NCI-H128 (cell line): ENCODE results near the gene GCN1.
"Not testable (repeated sequence)": the region's sequence is repeated elsewhere in the genome, so short reads cannot be mapped to it uniquely, and the experiment has no call there.

Experiments
- DNase-seq: peaks from one replicate; lab custom pipeline; 2025; ENCODE audit not compliant: unreplicated experiment; lab: John Stamatoyannopoulos, UW

Gene GCN1

DNA sequence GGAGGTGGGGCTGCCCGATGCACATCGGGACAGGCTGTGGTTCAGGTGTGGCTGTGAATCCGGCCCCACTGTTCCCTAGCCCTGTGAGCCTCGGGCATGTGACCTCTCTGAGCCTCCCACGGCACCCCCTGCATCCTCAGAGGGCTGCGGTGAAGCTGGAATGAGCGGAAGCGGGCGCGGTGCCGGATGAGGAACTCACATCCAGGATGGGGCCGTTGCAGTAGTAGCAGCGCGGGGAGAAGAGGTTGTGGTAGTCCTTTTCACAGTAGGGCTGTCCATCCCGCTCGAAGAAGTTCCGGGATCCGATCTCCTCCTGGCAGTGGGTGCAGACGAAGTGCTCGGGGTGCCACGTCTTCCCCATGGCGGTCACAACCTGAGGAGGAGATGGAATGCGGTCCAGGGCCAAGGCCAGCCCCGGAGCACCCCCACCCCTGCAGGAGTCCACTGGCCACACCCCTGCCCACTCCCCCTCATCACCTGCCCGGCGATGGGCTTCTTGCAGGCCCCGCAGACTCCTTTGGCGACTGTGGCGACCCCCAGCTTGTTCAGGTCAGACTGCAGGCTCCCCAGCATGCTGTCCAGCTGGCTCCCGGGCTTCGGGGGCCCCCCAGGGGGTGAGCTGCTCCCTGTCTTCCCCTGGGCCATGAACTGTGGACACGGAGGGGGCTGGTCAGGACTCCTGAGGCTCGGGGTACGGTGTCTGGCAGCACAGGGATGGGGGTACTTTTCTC is 20.3 kb upstream of the GCN1 start:
- no peak for DNase-seq

DNA sequence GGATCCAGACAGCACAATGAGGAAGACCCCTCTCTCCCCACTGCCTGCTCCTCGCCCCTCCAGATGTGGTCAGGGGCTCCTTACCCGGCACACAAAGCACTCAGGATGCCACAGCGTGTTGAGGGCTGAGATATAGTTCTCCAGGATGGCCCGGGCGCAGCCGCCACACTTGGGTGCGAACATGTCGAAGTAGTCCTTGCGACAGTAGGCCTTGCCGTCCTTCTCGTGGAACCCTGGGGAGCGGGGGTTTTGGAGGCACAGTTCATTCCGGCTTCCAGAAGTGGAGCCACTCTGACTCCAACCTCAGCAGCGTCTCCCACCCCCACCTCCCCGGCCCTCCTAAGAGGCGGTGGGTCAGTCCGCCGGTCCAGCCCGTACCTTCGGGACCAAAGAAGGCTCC is 19.2 kb upstream of the GCN1 start:
- DNase-seq: no peak

DNA sequence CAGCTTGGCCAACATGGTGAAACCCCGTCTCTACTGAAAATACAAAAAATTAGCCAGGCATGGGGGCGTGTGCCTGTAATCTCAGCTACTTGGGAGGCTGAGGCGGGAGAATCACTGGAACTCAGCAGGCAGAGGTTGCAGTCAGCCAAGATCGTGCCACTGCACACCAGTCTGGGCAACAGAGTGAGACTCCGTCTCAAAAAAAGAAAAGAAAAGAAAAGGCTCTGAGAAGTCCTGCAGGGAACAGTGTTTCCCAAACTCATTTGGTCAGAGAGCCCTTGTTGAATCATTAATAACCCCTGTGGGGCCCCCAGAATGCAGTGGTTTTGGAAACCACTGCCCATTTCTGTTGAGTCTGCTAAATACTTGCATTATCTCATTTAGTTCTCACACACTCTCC is 18.7 kb upstream of the GCN1 start:
- DNase-seq: not testable (repeated sequence)

DNA sequence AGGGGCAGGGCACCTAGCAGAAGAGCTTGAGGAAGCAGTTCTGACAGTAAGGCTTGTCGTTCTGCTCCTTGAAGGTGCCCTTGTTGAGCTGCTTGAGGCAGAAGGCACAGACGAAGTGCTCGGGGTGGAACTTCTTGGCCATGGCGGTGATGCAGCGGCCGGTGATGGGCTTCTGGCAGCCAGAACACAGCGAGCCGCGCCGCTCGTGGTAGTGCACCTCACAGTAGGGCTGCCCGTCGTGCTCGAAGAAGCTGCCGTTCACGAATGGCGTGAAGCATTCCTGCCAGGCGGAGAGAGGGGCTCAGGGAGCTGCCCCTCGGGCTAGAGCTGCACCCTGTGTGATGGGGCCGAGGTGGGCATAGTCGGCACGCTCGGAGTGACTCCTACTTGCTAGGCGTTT is 17.8 kb upstream of the GCN1 start:
- no peak for DNase-seq

DNA sequence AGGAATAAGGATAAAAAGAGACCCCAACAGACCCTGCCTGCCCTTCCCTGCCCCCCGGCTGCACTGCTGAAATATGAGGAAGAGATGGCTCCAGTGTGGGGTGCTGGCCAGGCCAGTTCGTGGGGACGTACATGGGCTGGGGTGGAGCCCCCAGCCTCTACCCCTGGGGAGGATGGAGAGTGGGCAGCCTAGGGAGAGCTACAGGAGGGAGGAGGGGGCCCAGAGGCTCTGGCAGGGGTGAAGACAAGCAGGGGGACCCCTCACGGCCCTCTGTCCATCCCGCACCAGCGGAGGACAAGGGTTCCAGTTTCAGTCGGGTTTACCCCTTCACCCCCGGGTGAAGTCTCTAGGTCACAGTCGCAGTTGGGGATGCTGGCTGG is 17.4 kb upstream of the GCN1 start:
- DNase-seq: no peak

DNA sequence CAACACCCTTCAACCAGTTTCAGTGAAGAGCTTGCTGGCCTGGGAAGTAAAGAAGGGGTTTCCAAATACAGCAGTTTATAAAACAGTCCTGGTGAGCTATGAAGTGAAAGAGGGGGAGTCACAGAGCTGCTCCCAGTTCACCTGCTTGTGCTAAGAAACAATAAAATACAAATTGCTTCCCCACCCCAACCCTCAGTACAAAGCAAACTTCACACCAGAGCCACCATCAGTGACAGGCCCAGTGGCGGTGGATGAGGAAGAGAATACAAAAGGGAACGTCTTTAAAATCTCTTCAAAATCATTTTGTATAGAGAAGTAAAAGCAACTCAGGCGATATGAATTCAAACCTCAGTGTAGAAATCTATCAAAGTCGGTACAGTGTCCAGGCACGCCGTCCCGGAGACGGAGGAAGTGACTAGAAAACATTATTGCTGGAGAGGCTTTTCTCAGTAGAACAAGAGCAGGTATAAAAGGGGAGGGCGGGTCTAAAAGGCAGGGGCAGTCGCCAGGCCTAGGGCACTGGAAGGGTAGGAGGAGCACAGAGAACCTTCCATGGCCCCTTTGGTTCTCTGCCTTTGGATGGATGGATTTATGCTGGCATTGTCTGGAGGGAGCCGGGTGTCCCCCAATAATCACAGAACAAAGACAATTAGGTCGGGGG is 16.9 kb upstream of the GCN1 start:
- DNase-seq: no peak

DNA sequence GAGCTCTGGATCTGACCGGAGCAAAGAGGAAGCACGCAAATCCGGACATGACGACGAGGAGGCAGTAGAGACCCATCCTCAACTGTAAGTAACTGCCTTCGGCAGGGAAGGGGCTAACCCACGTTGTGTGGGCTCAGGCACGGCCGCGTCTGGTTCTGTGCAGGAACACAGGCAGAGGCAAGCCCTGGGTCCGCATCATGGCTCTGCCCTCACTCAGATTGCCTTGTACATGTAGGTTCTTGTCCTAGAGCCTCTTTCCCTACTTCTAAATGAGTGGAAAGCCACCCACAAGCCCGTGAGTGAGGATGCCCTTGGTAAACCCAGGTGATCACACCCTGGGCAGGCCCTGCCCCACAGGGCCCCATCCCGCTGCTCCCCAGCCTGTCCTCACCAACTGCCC is 15.3 kb upstream of the GCN1 start:
- no peak for DNase-seq

DNA sequence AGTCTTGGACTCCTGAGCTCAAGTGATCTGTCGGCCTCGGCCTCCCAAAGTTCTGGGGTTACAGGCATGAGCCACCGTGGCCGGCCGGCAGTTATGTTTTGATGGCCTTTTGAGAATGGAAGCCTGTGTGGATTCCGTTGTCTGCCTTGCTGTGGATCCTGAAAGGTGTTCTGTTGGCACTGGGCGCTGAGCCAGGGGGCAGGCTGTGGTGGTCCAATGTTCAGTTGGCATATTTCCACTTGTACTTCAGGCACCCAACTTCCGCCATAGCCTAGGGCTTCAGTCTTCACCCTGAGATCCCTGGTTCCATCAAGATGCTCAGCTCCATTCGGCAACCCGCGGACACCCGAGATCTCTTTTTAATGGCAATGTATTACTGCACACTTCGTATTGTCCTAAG is 12.7 kb upstream of the GCN1 start:
- no peak for DNase-seq

DNA sequence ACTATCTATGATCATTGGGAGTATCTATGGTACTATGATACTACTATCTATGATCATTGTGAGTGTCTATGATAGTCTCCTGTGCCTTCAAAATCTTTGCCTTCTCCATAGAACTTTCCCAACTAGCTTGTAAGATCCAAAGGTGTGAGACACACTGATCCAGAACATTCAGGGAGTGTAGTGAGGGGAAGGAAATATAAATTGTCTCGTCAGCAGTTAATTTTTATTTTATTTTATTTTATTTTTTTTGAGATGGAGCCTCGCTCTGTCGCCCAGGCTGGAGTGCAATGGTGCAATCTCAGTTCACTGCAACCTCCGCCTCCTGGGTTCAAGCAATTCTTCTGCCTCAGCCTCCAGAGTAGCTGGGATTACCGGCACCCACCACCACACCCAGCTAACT is 12.3 kb upstream of the GCN1 start:
- not testable (repeated sequence) for DNase-seq

DNA sequence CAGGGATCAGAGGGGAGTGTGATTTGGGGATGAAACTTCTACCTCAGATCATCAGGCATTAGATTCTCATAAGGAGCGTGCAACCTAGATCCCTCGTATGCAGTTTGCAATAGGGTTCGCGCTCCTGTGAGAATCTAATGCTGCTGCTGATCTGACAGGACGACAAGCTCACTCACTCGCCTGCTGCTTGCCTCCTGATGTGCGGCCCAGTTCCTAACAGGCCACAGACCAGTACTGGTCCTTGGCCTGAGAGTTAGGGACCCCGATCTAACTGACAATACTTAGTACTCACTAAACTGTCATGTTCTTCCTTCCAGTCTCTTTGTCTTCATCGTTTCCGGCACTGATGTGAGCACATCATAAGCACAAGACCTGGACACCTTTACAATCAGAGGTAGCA is 11.7 kb upstream of the GCN1 start:
- DNase-seq: no peak

DNA sequence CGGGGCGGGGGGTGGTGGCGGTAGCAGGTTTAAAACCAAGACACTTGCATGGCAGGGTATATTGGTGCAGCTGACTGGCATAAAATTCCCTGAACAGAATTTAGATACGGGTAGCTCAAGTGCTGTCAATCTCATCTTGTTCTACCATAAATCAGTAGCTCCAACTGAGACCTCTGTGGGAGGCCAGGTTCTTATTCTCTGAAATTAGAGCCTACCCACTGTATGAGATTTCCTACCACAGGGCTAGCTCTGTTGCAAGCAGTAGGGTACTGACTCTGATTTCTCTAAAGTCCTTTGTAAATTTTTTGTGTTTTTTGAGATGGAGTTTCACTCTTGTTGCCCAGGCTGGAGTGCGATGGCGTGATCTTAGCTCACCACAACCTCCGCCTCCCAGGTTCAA is 9.7 kb upstream of the GCN1 start:
- DNase-seq: no peak

DNA sequence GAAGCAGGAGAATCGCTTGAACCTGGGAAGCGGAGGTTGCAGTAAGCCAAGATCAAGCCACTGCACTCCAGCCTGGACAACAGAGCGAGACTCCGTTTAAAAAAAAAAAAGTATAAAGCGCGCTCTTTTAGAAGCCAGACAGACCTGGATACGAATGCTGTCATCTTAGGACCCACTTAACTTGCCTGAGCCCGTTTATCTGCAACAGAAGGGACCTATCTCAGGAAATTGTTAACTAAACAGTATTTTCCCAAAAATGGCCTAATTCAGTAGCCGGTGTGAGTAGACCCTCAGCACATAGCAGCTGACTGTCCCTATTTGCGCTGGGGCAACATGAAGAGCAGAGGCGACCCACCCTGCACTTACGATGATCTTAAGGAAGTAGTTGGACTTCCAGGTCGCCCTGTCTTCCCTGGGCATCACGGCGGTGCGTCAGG is 5.9 kb upstream of the GCN1 start:
- DNase-seq: no peak

DNA sequence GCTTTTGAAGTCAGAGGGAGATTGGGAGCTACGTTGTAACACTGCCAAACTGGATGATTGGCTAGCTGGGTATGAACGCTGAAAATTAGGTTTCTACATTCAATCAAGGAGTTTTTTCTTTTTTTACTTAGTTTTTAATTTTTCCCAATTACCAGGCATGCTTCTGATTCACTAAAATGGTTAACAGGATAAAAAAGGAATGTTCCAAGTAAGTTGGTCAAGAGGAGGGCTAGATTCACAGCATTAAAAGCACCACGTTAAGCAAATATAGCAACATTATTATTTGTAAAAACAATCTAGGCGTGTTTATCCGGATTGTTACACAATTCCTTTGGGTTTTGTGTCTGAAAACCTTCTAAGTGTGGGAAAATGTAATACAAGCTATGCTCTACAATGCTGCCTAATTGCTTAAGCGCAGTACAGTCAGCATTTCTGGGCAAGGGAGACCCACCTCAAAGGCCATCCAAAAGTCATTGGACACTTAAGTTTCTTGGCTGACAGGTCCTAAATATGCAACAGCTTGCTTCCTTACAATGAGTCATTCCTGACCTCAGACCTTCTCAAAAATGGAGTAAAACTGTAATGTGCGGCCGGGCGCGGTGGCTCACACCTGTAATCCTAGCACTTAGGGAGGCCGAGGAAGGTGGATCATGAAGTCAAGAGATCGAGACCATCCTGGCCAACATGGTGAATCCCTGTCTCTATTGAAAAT is 5.2 kb upstream of the GCN1 start:
- no peak for DNase-seq

DNA sequence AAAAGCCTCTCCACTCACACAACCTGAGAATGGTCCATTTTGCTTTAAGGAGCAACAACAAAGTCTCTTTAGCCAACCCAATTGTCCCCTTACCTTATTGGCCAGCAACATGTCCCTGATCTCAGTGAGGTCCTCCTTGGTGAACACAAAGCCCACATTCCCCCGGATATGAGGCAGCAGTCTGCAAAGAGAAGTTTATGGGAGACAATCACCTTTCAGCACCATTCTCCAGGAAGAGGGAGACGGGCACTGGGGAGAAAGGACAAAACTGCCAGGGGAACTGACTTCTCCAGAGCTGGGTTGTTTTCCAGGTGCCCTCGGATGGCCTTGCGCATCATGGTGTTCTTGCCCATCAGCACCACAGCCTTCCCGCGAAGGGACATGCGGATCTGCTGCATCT is 4.5 kb upstream of the GCN1 start:
- no peak for DNase-seq

DNA sequence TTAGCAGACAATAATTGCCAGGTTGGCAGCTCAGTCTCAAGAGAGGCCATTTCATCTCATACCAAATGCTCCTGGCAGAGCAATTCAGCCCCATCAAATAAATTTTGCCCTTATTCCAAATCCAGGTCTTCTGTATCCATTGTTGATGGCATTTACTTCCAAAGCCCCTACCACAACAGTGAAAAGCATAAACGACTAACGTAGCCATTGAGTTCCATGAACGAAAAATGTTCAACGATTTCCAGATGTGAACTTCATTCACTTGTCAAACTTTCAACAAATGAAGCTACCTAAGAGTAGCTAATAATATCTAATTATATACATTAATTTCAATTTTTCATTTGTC is 3.0 kb upstream of the GCN1 start:
- DNase-seq: no peak

DNA sequence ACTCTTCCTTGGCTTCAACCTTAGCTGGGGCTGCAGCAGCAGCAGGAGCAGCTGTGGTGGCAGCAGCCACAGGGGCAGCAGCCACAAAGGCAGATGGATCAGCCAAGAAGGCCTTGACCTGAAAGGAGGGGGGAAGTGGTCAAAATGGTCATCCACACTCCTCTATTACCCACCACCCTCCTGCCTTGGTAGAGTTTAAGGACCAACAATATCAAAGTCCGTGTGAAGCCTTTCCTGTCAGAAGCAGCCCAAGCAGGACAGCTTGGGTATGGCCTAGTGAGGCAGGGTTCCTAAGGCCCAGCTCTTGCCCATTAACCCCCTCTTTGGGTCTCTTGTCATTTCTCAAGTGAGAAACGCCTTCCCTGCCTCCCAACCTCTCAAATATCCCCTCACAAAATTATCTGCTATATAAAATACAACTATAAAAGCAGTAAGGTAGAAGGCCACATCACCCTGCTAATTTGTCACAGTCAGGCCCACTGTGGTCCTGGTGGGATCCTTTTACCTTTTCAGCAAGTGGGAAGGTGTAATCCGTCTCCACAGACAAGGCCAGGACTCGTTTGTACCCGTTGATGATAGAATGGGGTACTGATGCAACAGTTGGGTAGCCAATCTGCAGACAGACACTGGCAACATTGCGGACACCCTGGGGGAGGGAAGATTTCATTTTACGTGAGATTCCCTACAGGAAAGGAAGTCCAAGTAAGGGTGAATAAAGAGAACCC is 2.5 kb upstream of the GCN1 start:
- DNase-seq: not testable (repeated sequence)

DNA sequence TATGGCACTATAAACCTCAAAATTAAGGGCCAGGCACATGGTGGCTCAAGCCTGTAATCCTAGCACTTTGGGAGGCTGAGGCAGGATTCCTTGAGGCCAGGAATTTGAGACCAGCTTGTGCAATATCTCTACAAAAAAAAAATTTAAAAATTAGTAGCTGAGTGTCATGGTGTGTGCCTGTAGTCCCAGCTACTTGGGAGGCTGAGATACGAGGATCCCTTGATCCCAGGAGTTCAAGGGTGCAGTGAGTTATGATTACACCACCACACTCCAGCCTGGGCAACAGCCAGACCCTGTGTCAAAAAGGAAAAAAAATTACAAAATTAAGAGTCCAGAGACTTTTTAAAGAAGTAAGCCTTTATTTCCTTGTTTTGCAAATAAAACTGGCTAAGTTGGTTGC is 1.8 kb upstream of the GCN1 start:
- no peak for DNase-seq

DNA sequence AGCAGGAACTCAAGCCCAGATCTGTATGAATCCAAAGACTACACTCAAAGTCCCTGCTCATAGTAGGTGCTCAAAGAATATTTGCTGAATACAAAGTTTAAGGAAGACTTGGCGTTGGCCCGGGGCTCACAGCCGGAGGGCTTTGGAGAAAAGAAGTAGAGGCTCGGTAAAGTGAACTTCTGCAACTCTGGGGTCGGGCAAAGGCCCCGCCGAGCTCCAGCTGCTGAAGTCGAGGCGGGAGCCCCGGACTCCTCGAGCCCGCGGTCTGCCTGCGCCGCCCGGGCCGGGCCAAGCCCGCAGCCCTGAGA is 335 bp downstream of the GCN1 start:
- DNase-seq: no peak

DNA sequence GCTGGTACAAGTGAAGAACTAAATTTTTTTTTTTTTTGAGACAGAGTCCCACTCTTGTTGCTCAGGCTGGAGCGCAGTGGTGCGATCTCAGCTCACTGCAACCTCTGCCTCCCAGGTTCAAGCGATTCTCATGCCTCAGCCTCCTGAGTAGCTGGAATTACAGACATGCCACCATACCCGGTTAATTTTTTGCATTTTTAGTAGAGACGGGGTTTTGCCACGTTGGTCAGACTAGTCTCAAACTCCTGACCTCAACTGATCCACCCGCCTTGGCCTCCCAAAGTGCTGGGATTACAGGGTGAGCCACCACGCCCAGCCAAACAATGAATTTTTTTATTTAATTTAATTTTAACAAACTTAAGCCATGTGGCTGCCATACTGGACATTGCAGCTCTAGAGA is 1.2 kb downstream of the GCN1 start:
- not testable (repeated sequence) for DNase-seq

DNA sequence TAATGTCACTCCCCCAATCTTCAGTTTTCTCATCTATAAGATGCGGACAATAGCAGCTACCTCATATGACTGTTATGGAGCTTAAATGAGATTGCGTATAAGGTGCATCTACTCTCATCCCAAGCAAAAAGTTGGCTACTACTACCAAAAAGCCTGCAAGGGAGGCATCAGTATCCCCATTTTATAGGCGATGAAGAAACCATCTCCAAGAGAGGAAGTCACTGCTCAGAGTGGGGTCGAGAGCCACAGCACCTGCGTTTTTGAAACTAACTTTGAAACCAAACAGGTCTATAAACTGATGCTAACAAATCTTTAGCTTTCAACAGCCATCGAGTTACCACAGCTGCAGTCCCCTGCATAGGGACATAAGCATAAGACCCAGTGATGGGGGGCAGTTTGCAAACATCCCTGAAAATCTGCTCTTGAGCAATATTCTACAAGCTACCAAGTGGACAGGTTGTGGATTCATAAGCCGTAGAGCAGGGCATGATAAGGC is 3.5 kb downstream of the GCN1 start:
- no peak for DNase-seq

DNA sequence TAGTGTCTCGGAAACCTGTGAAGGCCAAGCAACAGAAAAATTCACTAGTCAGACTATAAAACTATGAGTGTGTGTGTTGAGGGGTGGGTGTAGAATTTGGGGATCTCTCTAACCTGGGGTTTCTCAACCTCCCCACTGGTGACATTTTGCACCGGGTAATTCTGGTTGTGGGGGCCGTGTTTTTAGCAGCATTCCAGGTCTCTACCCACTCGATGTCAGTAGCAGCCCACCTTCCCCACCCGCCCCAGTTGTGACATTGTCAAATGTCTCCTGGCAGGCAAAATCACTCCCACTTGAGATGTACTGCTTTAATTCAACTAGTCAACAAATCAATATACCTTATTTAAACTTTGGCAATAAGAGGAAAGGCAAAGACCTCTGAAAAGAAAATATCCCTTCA is 4.1 kb downstream of the GCN1 start:
- DNase-seq: no peak

DNA sequence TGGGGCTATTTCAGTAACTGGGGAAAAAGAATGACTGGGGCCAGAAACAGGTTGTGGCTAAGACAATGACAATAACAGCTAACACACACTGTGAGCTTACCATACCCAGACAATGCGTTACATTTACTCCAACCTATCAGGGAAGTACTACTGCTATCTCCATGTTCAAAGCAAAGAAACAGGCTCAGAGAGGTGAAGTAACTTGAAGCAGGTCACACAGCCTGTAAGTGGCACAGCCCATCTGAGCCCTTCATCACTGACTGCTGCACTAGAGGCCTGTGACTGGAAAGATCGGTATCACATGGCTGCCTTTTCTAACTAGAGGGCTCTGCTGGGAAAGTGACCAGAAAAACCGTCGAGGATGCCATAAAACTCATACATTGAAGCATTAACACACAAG is 7.9 kb downstream of the GCN1 start:
- no peak for DNase-seq
